ENCODE data around the gene CHCHD6. TPM values are rescaled to one million over a fixed set of nuclear protein-coding genes. Genes with fewer than 3 reads are reported as not detected.

CHCHD6 gene
- total RNA-seq, 1 experiment from 2014 or later, result 36.3 TPM

GRCh38 chr3:126923423-126923822 is 219.4 kb downstream of the CHCHD6 start:
- intact Hi-C loops (cut with micrococcal nuclease), result no loop called here
- Histone ChIP-seq H3K9me3 (ENCODE audit: control insufficient read depth in 1 of 2, insufficient read depth in 1 of 2, low read depth in 1 of 2, low read length in 2 of 2) (no peaks in the 10 kb centered on the region), H3K9ac (ENCODE audit: low read length) (no peak overlapping the region), H3K4me1 (ENCODE audit: control insufficient read depth in 1 of 2, insufficient read depth in 2 of 2, low read length in 2 of 2) (peaks cover 5 to 16% of the 10 kb centered on the region in 2 experiments; a peak in 3 of 4 replicates), H3K27me3 (ENCODE audit: insufficient read depth, low read length) (no peaks in the 10 kb centered on the region), H3K9me2 (ENCODE audit: insufficient read depth) (no peaks in the 10 kb centered on the region), H3K4me2 (ENCODE audit: low read length) (no peak overlapping the region), H3K36me3 (ENCODE audit: control insufficient read depth in 1 of 2, insufficient read depth in 2 of 2, low read length in 2 of 2) (no peaks in the 10 kb centered on the region), H3K4me3 (replicated peaks in 1 of 2; ENCODE audit: low read depth in 1 of 2, low read length in 2 of 2) (no peak overlapping the region), H2AFZ (ENCODE audit: low read depth, low read length, poor library complexity, severe bottlenecking) (no peak overlapping the region), H4K20me1 (ENCODE audit: insufficient read depth) (no peaks in the 10 kb centered on the region), H3K79me2 (ENCODE audit: insufficient read depth, low read length) (no peaks in the 10 kb centered on the region), H3K27ac (ENCODE audit: low read depth, low read length) (no peak overlapping the region)
- RAD21 ChIA-PET (ENCODE audit: low non-redundant PET in 1 of 2, low total read pairs in 2 of 2, uncharacterized antibody in 2 of 2, unreplicated experiment in 2 of 2), result no interaction called here
- ATAC-seq (no peak), DNase-seq (ENCODE audit: low read depth, low spot score) (no peak)
- CTCF ChIA-PET, result no interaction called here
- BruUV-seq (replicated peaks), result no TSS peak
- TF ChIP-seq SP1 (IDR thresholded peaks at IDR 0.05; ENCODE audit: low read depth) (no peak), TCF7L2 (IDR thresholded peaks at IDR 0.05; ENCODE audit: borderline replicate concordance, extremely low read depth, insufficient read depth, insufficient read length) (no peak), POLR2AphosphoS5 (IDR thresholded peaks at IDR 0.05; ENCODE audit: low read depth, low read length) (no peak), FOSL1 (IDR thresholded peaks at IDR 0.05; ENCODE audit: low read depth) (no peak), CTCF (IDR thresholded peaks at IDR 0.05 in 2 of 3, conservative IDR thresholded peaks at IDR 0.05 in 1 of 3; ENCODE audit: borderline replicate concordance in 1 of 3, insufficient read depth in 1 of 3, low read depth in 2 of 3, low read length in 2 of 3) (no peak), CEBPB (IDR thresholded peaks at IDR 0.05; ENCODE audit: low read depth) (no peak), REST (IDR thresholded peaks at IDR 0.05; ENCODE audit: low read depth) (no peak), YY1 (IDR thresholded peaks at IDR 0.05; ENCODE audit: extremely low read depth, insufficient replicate concordance, low read depth, low read length) (no peak), ZFX (IDR thresholded peaks at IDR 0.05) (no peak), SIN3A (IDR thresholded peaks at IDR 0.05; ENCODE audit: low read depth) (no peak), ATF3 (IDR thresholded peaks at IDR 0.05) (no peak), JUND (IDR thresholded peaks at IDR 0.05) (no peak), CBX3 (IDR thresholded peaks at IDR 0.05; ENCODE audit: low read depth) (no peak), EZH2phosphoT487 (IDR thresholded peaks at IDR 0.05; ENCODE audit: borderline replicate concordance) (no peak), ELF1 (IDR thresholded peaks at IDR 0.05; ENCODE audit: borderline replicate concordance, low read depth) (no peak), RAD21 (IDR thresholded peaks at IDR 0.05; ENCODE audit: low read depth) (no peak), EZH2 (IDR thresholded peaks at IDR 0.05) (no peak), SRF (IDR thresholded peaks at IDR 0.05; ENCODE audit: low read depth) (no peak), MAX (IDR thresholded peaks at IDR 0.05) (no peak)
- TF ChIP-seq, protein P1, sequence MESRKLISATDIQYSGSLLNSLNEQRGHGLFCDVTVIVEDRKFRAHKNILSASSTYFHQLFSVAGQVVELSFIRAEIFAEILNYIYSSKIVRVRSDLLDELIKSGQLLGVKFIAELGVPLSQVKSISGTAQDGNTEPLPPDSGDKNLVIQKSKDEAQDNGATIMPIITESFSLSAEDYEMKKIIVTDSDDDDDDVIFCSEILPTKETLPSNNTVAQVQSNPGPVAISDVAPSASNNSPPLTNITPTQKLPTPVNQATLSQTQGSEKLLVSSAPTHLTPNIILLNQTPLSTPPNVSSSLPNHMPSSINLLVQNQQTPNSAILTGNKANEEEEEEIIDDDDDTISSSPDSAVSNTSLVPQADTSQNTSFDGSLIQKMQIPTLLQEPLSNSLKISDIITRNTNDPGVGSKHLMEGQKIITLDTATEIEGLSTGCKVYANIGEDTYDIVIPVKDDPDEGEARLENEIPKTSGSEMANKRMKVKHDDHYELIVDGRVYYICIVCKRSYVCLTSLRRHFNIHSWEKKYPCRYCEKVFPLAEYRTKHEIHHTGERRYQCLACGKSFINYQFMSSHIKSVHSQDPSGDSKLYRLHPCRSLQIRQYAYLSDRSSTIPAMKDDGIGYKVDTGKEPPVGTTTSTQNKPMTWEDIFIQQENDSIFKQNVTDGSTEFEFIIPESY (IDR thresholded peaks at IDR 0.05; ENCODE audit: extremely low read depth, insufficient replicate concordance, low read length), result no peak
- POLR2A ChIA-PET, result no interaction called here

All from HCT116 (cell line).